Bone marrow (tissue), 2 donors: ENCODE results near the gene ARSA.
A peak's percentile ranks its signal among the peaks of the same experiment; 100 is the strongest.
"Not testable (repeated sequence)": the region's sequence is repeated elsewhere in the genome, so short reads cannot be mapped to it uniquely, and the experiment has no call there.

Experiments used
- DNase-seq, 2 donors: peaks; one replicate each; lab custom pipeline; 2025; lab: John Stamatoyannopoulos, UW

ARSA gene

DNA sequence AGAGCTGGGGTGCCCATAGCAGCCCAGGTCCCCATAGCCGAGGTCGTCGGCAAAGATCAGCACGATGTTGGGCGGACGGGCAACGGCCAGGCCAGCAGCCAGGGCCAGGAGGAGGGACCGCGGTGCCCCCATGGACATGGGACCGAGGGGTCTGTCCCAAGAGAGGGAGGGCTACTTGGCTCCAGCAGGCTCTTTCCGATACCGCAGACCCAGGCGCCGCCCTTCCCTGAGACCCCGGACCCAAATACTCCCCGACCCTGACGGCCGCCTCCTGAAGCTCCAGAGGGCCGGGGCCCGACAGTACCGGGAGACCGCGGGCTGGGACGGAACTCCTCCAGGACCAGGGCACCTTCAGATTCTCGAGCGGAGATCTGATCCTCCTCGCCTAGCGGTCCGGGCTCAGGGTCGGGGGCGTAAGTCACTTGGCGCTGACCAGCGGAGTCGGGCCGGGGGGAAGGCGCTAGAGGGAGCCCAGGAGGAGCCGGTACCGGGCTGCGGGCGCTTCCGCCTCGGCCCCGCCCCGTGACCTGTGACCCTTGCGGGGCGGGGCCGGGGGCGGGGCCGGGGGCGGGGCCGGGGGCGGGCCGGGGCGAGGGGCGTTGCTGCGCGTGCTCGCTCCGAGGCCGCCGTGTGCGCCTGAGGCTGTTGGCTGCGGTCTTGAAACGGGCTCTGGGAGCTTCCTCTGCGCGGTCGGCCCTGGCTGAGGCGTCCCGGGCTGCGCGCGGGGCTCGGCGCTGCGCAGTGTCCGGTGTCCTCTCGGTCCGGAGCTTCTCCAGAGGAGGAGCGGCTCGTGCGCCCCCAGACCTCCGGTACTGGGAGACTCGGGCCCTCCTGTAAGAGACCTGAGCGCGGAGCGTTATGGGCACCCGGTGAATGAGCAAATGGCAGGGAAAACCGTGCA, at the start of gene ARSA:
TSS of gene ARSA (minus strand) at position 511 of the 901 bp plus-strand sequence. CDS start at position 138, 373 bp downstream.
- peak; percentile 37 to 88 for DNase-seq

DNA sequence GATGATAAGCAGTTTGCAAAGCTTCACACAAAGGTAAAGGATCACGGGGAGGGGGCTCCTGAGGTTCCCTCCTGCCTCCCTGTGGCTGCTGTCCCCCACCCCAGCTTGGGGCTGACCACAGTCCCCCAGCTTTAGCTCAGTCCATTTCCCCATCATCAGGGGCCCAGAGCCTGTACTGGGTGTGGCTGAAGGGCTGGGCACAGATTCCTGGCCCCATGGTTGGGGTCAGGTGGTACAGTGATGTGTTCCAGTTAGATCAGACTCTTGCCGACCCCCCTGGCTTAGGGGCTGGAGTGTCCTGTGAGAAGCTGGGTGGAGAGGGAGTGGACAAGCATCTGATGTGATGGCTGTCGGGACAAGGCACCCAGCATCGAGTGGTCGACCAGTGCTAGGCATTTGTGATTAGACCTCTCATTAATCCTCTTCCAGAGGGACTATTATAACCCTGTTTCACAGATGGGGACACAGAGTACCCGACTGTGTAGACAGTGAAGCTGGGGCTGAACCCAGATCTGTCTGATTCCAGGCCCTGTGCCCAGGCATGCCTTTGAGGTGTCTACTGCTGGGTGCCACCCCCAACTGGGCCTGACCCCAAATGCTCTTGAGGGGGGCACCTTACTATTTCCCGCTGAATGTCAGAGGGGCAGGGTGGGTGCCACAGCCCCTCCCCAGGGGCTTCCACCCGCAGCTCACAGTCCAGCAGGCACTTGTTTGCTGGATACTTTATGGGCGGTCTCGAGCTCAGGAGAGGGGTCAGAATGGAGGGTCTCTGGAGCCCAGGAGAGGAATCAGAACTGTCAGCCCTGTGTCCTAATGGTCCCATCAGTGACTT, 48.9 kb upstream of the ARSA start:
- no peak for DNase-seq

DNA sequence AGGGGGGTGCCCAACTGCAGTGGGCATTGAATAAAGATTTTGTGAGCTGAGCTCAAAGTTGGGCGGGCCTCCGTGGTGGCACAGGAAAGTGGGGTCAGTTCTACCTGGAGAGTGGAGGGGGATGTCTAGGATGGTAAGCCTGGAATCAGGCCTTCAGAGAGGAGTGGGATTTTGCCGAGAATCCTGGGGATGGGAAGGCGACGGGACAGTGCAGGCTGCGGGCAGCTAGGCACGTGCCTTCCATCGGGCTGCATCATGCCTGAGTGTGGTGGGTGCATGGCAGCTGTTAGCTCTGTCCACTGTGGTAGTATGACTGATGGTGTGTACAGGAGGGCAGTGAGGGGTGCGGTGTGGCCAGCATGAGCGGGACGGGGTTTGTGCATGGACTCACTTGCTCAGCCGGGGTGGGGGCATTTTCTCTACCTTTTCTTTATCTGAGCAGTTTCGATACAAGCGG, 48.3 kb upstream of the ARSA start:
- no peak for DNase-seq

DNA sequence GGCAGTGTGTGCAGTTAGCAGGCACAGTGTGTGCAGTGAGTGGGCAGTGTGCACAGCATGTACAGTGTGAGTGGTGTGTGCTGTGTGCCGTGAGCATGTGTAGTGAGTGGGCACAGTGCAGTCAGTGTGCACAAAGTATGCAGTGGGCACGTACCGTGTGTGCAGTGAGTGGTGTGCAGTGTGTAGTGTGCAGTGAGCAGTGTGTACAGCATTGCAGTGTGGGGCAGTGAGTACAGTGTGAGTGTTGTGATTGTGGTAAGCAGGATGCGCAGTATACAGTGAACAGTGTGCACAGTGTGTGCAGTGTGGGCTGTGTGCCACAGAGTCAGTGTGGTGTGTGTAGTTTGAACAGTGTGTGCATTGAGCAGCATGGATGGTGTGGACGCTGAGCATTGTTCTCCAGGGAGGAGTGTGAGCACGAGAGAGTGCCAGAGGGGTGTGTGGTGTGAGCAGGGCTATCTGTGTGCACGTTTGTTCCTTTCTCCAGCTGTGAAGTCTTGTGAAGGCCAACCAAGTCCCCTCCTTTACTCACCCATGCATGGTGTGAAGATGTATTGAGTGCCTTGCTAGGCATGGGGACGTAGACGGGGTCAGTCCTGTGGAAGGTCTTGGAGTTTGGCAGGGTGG, 47.7 kb upstream of the ARSA start:
- no peak for DNase-seq

DNA sequence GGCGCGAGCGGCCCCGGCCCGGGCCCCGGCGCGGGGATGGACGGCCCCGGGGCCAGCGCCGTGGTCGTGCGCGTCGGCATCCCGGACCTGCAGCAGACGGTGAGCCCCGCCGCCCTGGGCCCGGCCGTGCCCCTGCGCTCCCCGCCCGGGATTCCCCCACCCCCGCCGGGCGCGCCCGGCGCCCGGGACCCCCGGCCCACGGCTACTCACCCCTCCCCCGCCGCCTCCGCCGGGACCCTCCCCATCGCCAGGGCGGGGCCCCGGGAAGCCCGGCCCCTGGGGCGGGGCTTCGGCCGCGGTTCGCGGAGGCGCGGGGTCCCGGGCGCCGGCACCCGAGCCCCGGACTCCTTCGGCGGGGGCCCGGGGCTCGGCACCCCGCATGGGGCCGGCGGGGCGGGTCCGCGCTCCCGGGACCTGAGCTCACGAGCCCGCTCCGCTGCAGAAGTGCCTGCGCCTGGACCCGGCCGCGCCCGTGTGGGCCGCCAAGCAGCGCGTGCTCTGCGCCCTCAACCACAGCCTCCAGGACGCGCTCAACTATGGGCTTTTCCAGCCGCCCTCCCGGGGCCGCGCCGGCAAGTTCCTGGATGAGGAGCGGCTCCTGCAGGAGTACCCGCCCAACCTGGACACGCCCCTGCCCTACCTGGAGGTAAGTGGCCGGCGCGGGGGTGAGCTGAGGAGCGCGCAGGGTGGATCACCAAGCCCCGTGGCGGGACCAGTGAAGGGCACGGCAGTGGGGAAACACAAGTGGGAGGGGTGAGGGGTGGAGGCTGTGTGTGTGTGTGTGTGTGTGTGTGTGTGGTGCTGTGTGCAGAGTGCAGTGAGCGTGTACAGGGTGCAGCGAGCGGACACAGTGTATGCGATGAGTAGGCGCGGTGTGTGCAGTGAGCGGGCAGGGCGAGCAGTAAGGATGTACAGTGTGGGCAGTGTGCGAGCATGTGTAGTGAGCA, 46.9 kb upstream of the ARSA start:
- DNase-seq = no peak

DNA sequence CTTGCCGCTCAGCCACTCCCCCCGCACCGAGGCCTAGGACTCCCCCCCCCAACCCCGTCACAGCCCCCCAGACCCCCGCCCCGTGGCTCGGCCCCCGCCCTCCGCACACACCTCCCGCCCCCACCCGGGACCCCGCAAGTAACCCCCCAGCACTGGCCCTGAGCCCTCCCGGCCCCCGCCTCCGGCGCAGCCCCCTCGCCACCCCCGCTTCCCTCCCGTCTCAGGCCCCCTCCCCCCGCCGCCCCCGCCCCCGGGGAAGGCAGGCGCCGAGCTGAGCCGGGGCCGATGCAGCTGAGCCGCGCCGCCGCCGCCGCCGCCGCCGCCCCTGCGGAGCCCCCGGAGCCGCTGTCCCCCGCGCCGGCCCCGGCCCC, 46.2 kb upstream of the ARSA start:
- DNase-seq = no peak

DNA sequence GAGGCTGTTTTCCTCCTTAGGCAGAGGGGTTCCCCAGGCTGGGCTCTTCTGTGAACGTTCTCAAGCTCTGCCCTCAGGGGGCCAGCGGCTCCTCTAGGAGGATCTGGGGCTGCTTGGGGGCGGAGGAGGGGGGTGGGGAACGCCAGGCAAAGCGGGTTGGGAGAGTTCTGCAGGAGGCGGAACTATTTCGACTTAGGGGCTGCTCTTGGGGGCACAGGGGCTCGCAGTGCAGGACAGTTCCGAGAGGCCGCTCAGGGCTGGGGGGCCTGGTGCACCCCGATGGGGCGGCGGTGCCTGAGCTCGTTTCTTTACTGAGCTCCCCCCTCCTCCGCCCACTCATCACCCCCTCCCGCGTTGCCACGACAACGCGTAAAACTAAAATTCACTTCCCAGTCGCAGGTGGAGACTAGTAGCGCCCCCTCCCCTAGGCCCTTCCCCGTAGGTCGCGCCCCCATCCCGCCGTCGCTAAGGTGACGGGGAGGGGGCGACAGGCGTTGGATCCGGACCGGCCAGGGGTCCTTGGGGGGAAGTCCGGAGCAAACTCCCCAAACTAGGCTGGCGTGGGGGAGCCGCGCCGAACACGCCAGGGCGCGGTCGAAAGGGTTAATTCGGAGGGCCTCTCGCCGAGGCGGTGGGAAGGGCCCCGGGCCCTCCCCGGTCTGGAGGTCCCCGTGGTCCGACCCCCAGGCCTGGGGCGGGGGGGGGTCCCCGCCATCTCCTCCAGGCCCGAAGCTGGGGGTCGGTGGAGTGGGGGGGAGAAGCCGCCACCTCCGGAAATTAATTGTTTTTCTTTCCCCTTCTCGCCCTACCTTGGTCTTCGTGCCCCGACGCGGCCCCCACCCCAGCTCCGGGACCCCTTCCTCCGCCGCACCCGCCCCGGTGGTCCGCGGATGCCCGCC, 45.5 kb upstream of the ARSA start:
- DNase-seq = peak in 1 of 2 donors; percentile 27

DNA sequence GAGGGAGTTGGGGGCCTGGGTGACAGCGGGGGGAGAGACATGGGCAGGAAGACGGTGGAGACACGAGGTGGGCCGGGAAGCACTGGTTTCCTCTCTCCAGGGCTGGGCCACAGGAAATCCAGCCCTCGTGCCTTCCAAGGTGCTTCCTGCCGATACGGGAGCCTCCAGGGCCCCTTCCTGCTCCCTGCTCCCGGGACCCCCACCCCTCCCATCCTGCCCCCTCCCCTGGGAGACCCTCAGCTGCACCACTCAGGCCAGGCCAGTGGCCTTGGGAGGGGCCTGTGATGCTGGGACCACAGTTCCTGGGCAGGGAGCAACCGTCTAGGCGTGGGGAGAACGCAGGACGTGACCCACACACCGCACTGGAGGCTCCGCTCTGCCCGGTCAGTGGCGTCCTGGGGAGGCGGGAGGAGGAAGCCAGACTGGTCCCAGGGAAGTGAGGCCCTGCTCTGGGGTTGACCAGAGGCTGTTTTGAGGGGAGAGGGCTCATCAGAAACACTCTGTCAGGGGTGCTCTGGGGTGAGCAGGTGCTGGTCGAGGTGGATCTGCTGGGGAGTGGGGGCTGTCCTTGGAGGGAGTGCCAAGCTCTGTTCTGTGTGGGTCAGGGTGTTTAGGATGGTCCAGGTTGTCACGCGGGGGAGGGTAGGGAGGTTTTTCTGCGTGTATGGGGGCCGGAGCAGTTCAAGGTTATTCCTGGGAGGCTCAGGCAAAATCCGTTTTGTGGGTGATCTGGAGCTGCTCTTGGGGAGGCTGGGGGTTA, 44.7 kb upstream of the ARSA start, which contains the start of gene SHANK3:
TSS of gene SHANK3 (plus strand) at position 353 of the 760 bp plus-strand sequence.
- DNase-seq = peak in 1 of 2 donors; percentile 72

DNA sequence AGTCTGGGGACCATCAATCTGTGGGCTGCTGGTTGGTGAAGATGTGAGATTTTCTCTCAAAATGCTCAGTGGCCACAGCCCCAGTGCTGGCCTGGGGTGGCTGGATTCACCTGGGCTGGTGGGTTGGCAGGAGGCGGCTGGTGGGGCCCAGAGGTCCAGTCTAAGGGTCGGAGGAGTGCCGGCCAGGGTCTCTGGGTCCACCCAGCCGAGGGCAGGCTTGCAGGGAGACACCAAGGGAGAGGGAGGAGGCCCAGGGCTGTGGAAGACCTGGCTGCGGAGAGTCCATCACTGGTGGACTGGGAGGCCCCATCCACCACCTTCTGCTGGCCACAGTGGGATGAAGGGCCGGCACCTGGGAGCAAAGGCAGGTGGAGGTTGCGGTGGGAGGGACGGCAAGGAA, 44.1 kb upstream of the ARSA start:
- no peak for DNase-seq

DNA sequence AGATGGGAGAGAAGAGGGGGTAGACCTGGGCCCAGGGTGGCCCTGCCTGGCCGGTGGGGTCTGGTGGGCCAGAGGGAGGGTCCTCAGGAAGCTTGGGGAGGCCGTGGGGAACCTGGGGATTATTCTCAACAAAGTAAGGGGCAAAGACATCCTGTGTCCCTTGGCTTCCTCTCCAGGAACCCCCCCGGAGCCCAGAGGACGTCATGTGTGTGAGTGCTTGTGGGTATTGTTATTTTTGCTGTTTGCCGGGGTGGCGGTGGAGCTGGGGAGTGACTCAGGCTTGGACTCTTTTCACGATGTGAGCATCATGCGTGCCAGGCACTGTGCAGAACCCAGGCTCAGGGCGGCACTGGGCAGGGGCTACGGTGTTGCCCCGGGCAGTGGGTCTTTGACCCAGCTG, 43.7 kb upstream of the ARSA start:
- DNase-seq = peak in 1 of 2 donors; percentile 50

DNA sequence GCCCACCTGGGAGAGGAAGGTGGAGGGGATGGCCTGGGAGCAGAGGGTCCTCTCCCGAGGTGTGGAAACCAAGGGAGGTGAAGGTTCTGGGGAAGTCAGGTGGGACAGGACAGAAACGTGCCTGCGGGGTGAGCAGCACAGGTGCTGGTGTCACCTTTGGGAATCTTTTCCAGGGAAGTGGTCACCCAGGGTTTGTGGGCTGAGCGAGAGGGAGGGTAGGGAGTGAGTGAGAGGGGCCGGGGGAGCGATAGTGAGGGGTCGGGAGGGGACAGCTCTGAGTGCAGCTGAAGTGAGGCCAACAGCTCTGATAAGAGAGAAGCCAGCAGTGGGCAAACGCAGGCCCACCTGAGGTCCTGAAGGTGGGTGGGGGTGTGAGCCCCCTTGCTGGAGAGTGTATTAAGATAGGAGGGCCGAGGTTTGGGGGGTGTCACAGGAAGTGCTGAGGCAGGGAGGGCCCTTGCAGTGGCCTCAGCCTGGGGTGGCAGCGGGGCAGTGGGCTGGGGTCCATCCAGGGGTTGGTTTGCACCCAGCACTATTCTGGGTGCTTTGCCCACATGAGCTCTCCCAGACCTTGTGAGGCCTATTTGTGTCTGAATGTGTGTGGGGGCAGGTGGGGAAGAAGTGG, 43.1 kb upstream of the ARSA start:
- DNase-seq = no peak

DNA sequence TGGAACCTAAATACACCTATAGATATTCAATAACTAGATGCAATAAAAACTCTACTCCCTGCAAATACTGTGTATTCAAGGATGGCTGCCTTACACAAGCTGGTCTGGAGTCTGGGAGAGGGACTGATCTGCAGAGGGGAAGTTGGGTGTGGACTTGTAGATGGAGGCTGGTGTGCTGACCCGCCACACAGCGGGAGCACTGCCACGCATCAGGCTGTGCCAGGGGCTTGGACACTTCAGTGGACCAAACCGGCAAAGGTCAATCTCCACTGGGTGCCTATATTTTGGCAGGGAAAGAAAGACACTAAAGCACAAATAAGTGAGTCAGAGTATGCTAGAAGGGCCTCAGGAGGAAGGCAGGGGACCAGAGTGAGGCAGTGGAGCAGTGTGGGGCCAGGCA, 42.6 kb upstream of the ARSA start:
- no peak for DNase-seq

DNA sequence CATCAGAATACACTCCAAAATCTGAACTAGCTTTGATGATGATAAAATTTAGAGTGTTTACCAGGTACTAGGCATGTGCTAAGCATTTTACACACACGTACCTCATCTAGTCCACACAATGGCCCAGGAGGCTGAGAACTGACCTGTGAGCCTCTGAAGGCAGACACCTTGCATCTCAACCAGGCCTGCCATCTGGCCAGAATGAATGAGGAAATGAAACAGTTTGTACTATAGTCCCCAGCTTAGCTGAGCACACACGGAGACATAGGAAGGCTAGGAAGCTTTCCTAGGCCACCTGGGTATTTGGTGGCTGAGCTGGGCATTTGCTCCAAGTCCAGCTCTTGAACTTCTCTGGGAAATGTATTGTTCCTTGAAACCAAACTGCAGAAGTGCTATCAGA, 37.8 kb upstream of the ARSA start:
- no peak for DNase-seq

DNA sequence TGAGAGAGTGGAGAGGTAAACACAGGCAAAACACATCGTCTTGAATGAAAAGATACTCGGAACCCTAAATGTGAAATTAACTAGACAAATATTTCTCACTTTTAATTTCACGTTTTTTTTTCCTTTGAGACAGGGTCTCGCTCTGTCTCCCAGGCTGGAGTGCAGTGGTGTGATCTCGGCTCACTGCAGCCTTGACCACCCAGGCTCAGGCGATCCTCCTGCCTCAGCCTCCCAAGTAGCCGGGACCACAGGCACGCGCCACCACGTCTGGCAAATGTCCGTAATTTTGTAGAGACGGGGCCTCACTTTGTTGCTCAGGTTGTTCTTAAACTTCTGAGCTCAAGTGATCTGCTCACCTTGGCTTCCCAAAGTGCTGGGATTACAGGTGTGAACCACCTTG, 37.3 kb upstream of the ARSA start:
- no peak for DNase-seq

DNA sequence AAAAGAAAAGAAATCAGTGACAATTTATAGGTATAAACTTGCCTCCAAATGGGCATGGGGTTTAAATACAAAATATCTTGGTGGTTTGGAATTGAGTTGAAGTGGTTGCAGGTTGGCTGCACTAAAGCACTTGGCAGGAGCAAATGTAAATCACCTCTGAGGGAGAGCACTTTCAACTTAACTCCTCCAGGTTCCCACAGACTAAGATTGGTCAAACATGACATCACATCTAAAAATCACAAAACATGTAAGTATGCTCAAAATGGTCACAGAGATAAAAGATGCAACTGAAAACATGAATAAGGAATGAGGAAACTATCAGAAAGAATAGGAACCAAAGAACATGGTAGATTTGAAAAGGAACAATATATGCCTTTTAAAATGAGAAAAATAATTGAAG, 32.4 kb upstream of the ARSA start:
- DNase-seq = no peak

DNA sequence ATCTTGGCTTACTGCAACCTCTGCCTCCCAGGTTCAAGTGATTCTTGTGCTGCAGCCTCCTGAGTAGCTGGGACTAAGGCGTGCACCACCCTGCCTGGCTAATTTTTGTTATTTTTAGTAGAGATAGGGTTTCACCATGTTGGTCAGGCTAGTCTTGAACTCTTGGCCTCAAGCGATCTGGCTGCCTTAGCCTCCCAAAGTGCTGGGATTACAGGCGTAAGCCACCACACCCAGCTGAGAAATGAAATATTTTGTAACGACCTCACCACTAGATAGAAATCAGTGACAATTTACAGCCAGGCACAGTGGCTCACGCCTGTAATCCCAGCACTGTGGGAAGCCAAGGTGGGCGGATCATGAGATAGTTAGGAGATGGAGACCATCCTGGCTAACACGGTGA, 31.8 kb upstream of the ARSA start:
- not testable (repeated sequence) for DNase-seq

DNA sequence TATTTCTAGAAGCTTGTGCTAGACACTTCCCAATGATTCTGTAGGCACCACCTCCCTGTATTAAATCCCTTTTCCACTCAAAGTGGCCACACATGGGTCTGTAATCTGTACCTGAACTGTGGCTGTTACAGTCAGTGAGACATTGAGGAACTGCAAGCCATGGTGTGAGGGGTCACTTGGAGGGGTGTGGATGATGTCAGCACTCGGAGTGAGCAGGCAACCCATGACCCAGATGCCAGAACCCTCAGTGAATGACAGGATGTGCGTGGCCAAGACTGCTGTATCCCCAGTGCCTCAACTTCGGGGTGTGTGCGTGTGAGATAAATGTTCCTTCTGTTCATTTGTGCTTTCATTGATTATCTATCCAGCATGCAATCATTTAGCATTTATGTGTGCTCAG, 30.0 kb upstream of the ARSA start:
- DNase-seq = no peak

DNA sequence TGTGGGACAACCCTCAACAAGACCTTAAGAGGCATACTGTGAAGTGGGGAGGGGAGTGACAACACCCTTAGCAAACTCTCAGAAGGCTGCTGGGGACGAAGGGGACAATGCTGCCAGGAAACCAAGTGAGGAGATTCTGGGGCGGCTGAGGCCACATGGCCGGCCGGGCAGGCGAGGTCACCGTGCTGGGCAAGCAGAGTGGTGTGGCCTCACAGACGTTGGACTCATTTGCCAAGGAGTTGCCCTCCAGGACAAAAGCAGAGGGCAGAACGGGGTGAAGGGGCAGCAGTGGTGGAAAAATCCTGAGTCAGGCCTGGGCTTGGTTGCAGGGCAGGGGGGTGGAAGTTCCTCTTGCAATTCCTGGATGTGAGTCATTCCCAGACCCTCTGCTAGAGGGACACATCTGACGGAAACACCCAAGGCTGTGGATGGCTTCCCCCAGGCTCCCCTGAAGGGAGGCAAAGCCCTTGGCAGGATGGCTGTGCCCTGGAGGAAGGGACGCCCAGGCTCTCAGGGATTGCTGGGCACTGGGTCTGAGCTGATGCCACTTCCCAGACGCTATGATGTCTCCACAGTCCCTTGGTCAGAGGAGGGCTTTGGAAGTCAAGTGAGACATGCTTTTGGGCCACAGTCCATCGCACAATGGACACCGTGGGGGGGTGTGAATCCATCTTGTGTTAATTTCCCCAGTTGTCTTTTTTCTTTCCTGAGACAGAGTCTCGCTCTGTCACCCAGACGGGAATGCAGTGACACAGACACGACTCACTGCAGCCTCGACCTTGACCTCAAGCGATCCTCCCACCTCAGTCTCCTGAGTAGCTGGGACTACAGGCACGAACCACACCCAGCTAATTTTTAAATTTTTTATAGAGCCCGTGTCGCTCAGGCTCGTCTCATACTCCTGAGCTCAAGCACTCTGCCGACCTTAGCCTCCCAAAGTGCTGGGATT, 28.4 kb upstream of the ARSA start:
- DNase-seq = no peak
